D721Med (cell line): Measurements from ENCODE around the gene CEACAM3.

ENCODE experiments used
- DNase-seq: peaks from one replicate; pipeline ENCODE4 v3.0.0; 2011; ENCODE audit warnings: low spot score; ENCODE audit not compliant: insufficient read length
- FAIRE-seq: peaks from 2 replicates; lab custom pipeline; 2011; peaks lifted over from hg19 to GRCh38; lab: Jason Lieb, UNC
- CTCF ChIP-seq: IDR thresholded peaks from 2 replicates; pipeline ENCODE4 v1.5.1; 2012; ENCODE audit warnings: mild to moderate bottlenecking, control low read depth; ENCODE audit not compliant: insufficient read depth; ENCODE audit errors: missing control alignments

Gene CEACAM3

GRCh38 chr19:41795031-41795461 lies 1.3 kb upstream of the CEACAM3 start:
- TF ChIP-seq CTCF, result peak; percentile 57
- peak; percentile 87 for FAIRE-seq
- DNase-seq, result no peak

DNA sequence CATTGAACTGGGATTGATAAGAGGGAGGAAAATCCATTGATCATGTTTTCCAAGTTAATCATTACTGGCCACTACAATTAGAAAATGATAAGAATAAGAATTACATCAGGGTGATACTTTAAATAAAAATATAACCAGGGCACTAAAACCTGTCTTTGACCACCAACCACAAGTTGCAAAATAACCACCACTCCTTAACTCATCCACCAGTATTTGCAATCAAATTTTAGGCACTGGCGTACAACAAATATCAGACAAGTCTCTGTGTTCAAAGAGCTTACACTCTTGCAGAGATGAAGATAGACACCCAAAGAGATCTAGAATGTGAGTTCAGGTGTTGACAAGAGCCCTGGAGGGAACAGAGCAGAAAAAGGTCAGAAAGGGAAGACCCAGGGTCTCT lies 514 bp downstream of the CEACAM3 start:
- no peak for TF ChIP-seq CTCF
- FAIRE-seq (no peak), DNase-seq (no peak)

DNA sequence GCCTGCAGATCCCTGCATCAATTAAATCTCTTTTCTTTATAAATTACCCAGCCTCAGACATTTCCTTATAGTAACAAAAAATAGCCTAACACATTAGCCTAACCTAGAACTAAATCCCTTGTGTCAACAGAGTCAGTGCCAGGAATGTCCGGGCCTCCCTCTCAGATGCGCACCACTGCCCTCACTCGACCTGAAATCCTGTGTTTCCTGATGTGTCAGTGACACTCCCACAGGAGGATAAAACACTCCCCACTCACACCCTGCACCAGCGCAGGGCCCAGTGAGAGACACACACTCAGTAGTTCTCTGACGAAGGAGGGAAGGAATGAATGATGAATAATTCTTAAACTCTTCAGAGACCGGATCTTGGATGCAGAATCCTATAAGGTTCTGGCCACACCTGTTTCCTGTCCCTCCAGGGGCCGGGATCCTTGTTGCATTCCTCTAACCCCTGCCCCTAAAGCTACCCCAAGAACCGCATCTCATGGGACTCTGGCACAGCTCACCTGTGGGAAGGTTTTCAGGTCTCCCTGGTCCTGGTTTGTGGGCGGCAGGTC lies 3.1 kb downstream of the CEACAM3 start:
- no peak for DNase-seq

DNA sequence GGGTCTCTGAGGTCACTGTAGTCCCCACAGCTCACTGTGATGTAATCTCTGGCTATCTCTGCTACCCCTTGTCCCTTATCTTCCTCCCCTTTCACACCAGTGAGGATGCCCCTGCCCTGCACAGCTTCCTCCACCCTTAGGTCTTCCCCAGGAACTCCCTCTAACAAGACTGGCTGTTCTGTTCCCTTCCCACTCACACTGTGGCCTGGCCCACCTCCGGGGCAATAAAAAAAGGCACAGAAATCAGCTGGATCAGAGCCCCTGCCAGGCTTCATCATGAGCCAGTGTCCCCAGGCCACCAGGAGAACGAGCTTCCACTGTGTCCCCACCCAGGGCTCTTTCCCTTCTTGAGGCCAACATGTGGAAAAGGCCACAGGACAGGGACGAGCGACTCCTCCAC lies 4.6 kb downstream of the CEACAM3 start:
- FAIRE-seq, result no peak
- no peak for TF ChIP-seq CTCF
- DNase-seq, result no peak

More for the DNA sequence above, 3.1 kb downstream of the CEACAM3 start:
- TF ChIP-seq CTCF, result no peak
- no peak for FAIRE-seq

- FAIRE-seq, result no peak
- no peak for TF ChIP-seq CTCF
- DNase-seq, result no peak
Observed at GRCh38 chr19:41801792-41802211, 5.4 kb downstream of the CEACAM3 start.

DNA sequence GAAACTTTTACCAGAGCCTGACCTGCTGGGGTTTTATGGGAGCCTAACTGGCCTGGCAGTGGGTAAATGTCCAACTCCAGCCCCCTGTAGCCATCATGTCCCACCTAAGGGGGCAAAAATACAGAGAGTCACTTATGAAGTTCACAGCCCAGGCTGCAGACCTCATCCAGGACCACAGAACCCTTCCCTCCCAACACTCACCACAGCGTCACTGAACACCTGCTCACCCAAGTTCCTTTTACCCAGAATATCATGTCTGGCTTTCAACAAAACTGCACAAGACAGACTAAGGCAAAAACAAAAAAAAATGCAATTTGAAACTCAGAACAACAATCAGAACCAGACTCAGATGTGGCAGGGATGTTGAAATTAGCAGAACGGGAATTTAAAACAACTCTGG lies 6.4 kb downstream of the CEACAM3 start:
- DNase-seq (no peak), FAIRE-seq (no peak)

More for the DNA sequence above, 6.4 kb downstream of the CEACAM3 start:
- TF ChIP-seq CTCF, result no peak
